ENCODE measurements around the gene LINGO4.

Gene LINGO4

GRCh38 chr1:151763990-151764389 is 41.2 kb downstream of the LINGO4 start:
- no peak for TF ChIP-seq CTCF (IDR thresholded peaks at IDR 0.05; ENCODE audit: control insufficient read depth, insufficient read depth, low read depth, low read length, missing control alignments)
- no peak for DNase-seq (ENCODE audit: low read depth)

GRCh38 chr1:151762941-151763921 is 42.0 kb downstream of the LINGO4 start, which contains the start of gene MRPL9:
Gene MRPL9 (minus strand): TSS chr1:151763496. CDS start chr1:151763479, 17 bp downstream.
- peak; percentile 27 for DNase-seq (ENCODE audit: low read depth)
- TF ChIP-seq CTCF (IDR thresholded peaks at IDR 0.05; ENCODE audit: control insufficient read depth, insufficient read depth, low read depth, low read length, missing control alignments), result peak; percentile 1
- peak within 1 kb of the TSS; percentile 96 for H3K4me3 ChIP-seq (ENCODE audit: control insufficient read depth, low read depth, low read length)

More at GRCh38 chr1:151763990-151764389, 41.2 kb downstream of the LINGO4 start:
- H3K4me3 ChIP-seq (ENCODE audit: control insufficient read depth, low read depth, low read length), result peak overlapping the region; percentile 96

- TF ChIP-seq CTCF (IDR thresholded peaks at IDR 0.05; ENCODE audit: control insufficient read depth, insufficient read depth, low read depth, low read length, missing control alignments), result no peak
- no peak for DNase-seq (ENCODE audit: low read depth)
- H3K4me3 ChIP-seq (ENCODE audit: control insufficient read depth, low read depth, low read length), result no peak overlapping the region
Observed at GRCh38 chr1:151760597-151761385, 44.4 kb downstream of the LINGO4 start.

- H3K4me3 ChIP-seq (ENCODE audit: control insufficient read depth, low read depth, low read length), result no peak overlapping the region
- no peak for DNase-seq (ENCODE audit: low read depth)
- no peak for TF ChIP-seq CTCF (IDR thresholded peaks at IDR 0.05; ENCODE audit: control insufficient read depth, insufficient read depth, low read depth, low read length, missing control alignments)
Observed at GRCh38 chr1:151759241-151759640, 46.0 kb downstream of the LINGO4 start.

- DNase-seq (ENCODE audit: low read depth), result no peak
- no peak overlapping the region for H3K4me3 ChIP-seq (ENCODE audit: control insufficient read depth, low read depth, low read length)
- no peak for TF ChIP-seq CTCF (IDR thresholded peaks at IDR 0.05; ENCODE audit: control insufficient read depth, insufficient read depth, low read depth, low read length, missing control alignments)
Observed at GRCh38 chr1:151756291-151756690, 48.9 kb downstream of the LINGO4 start.

Data from AG09309 (cell line).